GM10248 (cell line): ENCODE measurements around the gene LILRB5.
A peak's percentile ranks its signal among the peaks of the same experiment; 100 is the strongest.
"Not testable (repeated sequence)": the region's sequence is repeated elsewhere in the genome, so short reads cannot be mapped to it uniquely, and the experiment has no call there.

Experiments
- CTCF ChIA-PET: fragments of 300-600 bp; sonication (Branson Sonifier 250); formaldehyde crosslinking; extraction: SDS; loops from one replicate; lab custom pipeline; 2021; ENCODE audit warnings: antibody characterized with exemption; lab: Yijun Ruan, JAX
- POLR2A ChIA-PET: fragments of 350-650 bp; sonication (Branson Sonifier 250); formaldehyde crosslinking; extraction: SDS; loops from one replicate; lab custom pipeline; 2020; ENCODE audit warnings: antibody characterized with exemption; lab: Yijun Ruan, JAX
- DNase-seq: peaks from one replicate; pipeline ENCODE4 v3.0.0; 2012; ENCODE audit errors: extremely low spot score
- TF ChIP-seq, protein P1 (sequence below): IDR thresholded peaks from 2 replicates; pipeline ENCODE4 v1.5.1; 2012; ENCODE audit warnings: mild to moderate bottlenecking, low read depth; ENCODE audit errors: extremely low read depth, missing control alignments, control extremely low read depth

LILRB5 gene

DNA sequence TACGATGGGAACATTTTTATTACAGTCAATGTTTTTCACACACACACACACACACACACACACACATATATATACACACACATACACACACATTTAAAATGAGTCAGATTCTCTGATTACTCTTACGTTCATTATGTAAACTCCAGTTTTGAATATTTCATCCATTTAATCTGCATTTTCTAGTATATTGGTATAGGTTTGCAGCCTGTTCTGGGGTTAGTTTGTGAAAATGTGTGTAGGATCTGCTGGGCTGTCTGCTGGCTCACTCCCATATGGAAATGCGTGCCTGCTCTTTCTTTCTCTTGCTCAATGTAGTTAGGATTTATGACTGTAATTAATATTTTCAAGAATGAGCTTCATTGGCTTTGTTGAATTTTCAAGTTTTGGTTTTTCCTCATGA, 16.7 kb upstream of the LILRB5 start:
- DNase-seq: no peak
- CTCF ChIA-PET: interaction anchor here (1.2 kb wide), 1 partner anchor 34 kb away, joined by 3 read pairs; no protein-coding TSS in a partner anchor
- POLR2A ChIA-PET: no interaction called here
- TF ChIP-seq, protein P1, sequence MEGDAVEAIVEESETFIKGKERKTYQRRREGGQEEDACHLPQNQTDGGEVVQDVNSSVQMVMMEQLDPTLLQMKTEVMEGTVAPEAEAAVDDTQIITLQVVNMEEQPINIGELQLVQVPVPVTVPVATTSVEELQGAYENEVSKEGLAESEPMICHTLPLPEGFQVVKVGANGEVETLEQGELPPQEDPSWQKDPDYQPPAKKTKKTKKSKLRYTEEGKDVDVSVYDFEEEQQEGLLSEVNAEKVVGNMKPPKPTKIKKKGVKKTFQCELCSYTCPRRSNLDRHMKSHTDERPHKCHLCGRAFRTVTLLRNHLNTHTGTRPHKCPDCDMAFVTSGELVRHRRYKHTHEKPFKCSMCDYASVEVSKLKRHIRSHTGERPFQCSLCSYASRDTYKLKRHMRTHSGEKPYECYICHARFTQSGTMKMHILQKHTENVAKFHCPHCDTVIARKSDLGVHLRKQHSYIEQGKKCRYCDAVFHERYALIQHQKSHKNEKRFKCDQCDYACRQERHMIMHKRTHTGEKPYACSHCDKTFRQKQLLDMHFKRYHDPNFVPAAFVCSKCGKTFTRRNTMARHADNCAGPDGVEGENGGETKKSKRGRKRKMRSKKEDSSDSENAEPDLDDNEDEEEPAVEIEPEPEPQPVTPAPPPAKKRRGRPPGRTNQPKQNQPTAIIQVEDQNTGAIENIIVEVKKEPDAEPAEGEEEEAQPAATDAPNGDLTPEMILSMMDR: no peak

DNA sequence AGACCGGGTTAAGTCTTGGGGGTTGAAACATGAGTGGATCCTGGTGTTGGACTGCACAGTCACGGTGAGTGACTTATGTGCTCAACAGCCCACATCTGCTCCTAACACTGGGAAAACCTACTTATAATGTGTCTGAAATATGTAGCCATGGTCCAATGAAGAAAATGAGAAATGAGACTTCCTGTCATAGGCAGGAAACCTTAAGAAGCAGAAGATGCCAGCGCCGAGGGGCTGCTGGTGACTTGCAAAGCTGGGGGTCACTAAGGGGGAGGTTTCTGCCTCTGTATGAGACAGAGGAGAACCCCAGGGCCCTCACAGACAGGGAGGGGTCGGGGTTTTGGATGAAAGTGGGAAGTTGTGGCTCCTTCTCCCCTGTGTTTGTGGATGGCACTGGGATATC, 15.1 kb upstream of the LILRB5 start:
- DNase-seq, POLR2A ChIA-PET, CTCF ChIA-PET: not testable (repeated sequence)

DNA sequence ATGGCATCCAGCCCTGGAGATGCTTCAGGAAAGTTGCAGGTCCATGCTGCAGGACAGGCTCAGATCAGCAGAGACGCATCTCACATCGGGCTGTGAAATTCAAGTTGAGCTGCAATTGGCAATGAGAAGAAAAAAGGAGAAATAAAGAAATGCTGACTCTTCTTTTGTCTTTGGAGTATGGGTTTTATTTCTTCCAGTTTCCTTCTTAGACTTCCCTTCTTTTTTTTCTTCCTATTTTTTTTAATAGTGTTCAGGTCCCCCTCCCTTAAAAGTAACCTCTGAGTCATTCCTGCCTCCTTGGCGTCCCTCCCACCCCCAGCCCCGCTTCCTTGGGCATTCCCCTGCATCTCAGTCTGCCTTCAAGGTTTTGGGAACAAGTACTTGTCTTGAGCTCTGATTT, 14.5 kb upstream of the LILRB5 start:
- DNase-seq, CTCF ChIA-PET, POLR2A ChIA-PET: not testable (repeated sequence)

DNA sequence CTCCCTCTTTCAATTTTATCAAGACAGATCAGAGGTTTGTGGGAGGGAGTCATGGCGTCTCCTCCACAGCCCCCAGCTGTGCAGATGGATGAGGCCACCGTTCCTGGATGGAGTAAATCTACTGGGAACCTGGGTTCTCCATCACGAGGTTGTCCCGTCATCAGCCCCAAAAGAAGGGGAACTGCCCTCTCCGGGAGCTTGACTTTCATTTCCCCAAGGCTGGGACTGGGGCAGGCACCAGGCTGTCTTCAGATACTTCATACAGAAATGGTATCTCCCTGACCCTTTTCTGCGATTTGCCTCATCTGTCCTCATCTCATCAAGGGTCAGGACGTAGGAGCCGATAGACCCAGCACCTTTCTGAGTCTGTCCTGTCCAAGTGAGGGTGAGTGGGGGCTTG, 14.0 kb upstream of the LILRB5 start:
- POLR2A ChIA-PET: no interaction called here
- CTCF ChIA-PET: no interaction called here
- TF ChIP-seq, protein P1: no peak
- no peak for DNase-seq

DNA sequence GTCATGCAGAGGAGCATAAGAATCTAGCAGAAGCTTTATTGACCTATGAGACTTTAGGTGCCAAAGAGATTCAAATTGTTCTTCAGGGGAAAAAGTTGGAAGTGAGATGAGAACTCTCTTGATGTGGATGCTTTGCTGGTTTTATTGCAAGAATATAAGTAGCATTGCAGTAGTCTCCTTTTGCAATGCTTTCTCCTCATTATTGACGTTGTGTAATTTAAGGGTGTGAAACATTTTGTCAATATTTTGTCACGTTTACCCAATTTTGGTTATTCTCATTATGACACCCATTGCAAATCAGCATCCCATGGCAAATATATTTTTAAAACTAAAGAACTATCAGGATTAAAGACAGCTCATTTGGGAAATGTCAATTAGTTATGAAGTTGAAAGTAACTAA, 11.9 kb upstream of the LILRB5 start:
- no peak for DNase-seq
- ChIA-PET CTCF (interaction anchor here (1.1 to 3.1 kb wide), 2 partner anchors 10 to 123 kb away, joined by 3 to 12 read pairs; partner anchors contain the start of gene LILRB5), POLR2A (no interaction called here)
- TF ChIP-seq, protein P1: no peak

DNA sequence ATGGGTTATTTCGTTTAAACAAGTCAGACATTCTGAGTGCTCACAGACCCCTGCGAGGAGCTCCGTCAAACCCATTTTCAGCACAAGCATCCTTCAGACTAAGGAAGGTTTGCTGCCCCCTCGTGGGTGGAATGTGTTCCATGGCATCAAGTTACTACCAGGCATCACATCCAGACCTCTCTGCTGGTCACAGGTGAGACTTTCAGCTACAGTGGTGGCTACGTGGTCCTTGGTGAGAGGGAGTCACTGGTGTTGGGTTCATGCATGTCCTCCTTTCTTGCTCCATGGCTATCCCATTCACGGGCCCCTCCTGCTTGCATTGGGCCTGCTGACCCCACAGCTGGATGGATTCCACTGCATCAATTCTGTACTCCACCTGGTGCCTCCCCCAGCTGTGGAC, 9.1 kb upstream of the LILRB5 start:
- ChIA-PET CTCF (interaction anchor here (1.0 to 3.9 kb wide), 24 partner anchors 9 to 1070 kb away, joined by 3 to 28 read pairs (median 6); partner anchors contain the start of genes LENG1, LILRB2, LILRB5 and MBOAT7), POLR2A (interaction anchor here (1.0 kb wide), 1 partner anchor 98 kb away, joined by 3 read pairs; no protein-coding TSS in a partner anchor)
- TF ChIP-seq, protein P1: peak; percentile 72
- DNase-seq: peak; percentile 70

DNA sequence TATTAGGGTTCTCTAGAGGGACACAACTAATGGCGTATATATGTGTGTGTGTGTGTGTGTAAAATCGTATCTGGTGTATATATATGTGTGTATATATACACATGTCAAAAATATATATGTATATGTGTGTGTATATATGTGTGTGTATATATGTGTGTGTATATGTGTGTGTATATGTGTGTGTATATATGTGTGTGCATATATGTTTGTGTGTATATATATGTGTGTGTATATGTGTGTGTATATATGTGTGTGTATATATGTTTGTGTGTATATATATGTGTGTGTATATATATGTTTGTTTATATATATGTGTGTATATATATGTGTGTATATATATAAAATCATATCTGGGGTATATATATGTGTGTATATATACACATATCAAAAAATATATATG, 5.4 kb upstream of the LILRB5 start:
- no peak for DNase-seq
- ChIA-PET POLR2A (no interaction called here), CTCF (no interaction called here)
- TF ChIP-seq, protein P1: no peak

DNA sequence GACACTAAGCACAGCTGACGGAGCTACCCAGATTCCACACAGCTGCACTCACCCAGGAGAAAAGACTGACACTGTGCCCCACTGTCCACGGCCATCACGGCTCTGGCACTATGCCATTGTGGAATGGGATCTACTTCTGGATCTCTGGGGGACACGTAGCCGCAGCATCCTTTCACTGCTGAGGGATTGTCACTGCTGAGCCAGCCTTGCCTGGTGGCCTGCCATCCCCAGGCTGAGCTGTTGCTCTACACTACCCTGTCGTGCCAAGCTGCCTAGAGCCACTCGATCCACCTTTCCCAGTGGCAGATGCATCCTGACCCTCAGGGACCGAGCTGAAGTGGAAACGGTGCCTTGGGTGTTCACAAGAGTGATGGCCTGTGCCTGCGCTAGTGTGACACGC, 5.0 kb upstream of the LILRB5 start:
- CTCF ChIA-PET: no interaction called here
- POLR2A ChIA-PET: no interaction called here
- DNase-seq: no peak
- TF ChIP-seq, protein P1: no peak
